ENCODE measurements around the gene MDK.
"Not testable (repeated sequence)": the region's sequence is repeated elsewhere in the genome, so short reads cannot be mapped to it uniquely, and the experiment has no call there.

DNA sequence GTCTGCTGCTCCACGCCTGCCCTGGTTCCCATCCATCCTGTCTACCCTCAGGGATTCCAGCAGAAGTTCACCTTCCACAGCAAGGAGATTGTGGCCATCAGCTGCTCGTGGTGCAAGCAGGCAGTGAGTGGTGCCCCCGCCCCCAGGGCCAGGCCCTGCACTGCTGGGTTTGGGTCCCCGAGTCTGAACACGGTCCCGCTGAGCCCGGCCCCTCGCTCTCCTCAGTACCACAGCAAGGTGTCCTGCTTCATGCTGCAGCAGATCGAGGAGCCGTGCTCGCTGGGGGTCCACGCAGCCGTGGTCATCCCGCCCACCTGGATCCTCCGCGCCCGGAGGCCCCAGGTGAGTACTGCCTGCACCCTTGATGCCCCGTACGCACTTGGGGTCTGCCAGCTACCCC, 10.2 kb upstream of the MDK start:
- not testable (repeated sequence) for TF ChIP-seq PATZ1 (CRISPR knock-in tag; IDR thresholded peaks at IDR 0.05; ENCODE audit: borderline replicate concordance); RARB (CRISPR knock-in tag; IDR thresholded peaks at IDR 0.05); ZNF8 (CRISPR knock-in tag; IDR thresholded peaks at IDR 0.05); OSR1 (CRISPR knock-in tag; IDR thresholded peaks at IDR 0.05); BACH2 (CRISPR knock-in tag; IDR thresholded peaks at IDR 0.05; ENCODE audit: borderline replicate concordance); SNAI2 (CRISPR knock-in tag; IDR thresholded peaks at IDR 0.05); PPARA (CRISPR knock-in tag; IDR thresholded peaks at IDR 0.05; ENCODE audit: borderline replicate concordance); ZNF70 (CRISPR knock-in tag; IDR thresholded peaks at IDR 0.05)
